Tibial nerve (tissue), 4 donors: Measurements from ENCODE around the gene HPSE2. TPM values are rescaled to one million over a fixed set of nuclear protein-coding genes. Genes with fewer than 3 reads are reported as not detected.
"Not testable (repeated sequence)": the region's sequence is repeated elsewhere in the genome, so short reads cannot be mapped to it uniquely, and the experiment has no call there.

Source experiments
- DNase-seq, 2 donors: peaks; one replicate each; pipeline ENCODE4 v3.0.0-alpha.2; 2019; ENCODE audit warnings: low spot score in 2 of 2
- H3K27ac ChIP-seq, 4 donors: fragments of 200-600 bp; sonication (generic) in 3 of 4; one replicate each; pipeline ENCODE4 v1.5.1; 2017 to 2019; ENCODE audit warnings: mild to moderate bottlenecking in 1 of 4
- H3K27me3 ChIP-seq, 2 donors: fragments of 200-600 bp; sonication (generic) in 1 of 2; one replicate each; pipeline versions ENCODE4 v1.5.1 to v1.6.0; 2017 to 2019
- H3K36me3 ChIP-seq, 3 donors: fragments of 200-600 bp; sonication (generic); one replicate each; pipeline ENCODE4 v1.5.1; 2018 to 2019
- H3K4me1 ChIP-seq, 4 donors: fragments of 200-600 bp; sonication (generic) in 3 of 4; one replicate each; pipeline ENCODE4 v1.5.1; 2017 to 2019
- H3K4me3 ChIP-seq, 4 donors: fragments of 200-600 bp; sonication (generic) in 3 of 4; one replicate each; pipeline ENCODE4 v1.5.1; 2017 to 2019; ENCODE audit warnings: mild to moderate bottlenecking in 1 of 4, moderate library complexity in 1 of 4
- H3K9me3 ChIP-seq, 4 donors: fragments of 200-600 bp; sonication (generic) in 3 of 4; one replicate each; pipeline ENCODE4 v1.5.1; 2017 to 2019
- EP300 ChIP-seq, 2 donors: sonication (generic); formaldehyde crosslinking; IDR thresholded peaks; one replicate each; pipeline ENCODE4 v1.6.1; 2017; ENCODE audit warnings: antibody characterized with exemption in 2 of 2, mild to moderate bottlenecking in 1 of 2
- POLR2A ChIP-seq, 2 donors: fragments of 450-650 bp; IDR thresholded peaks; one replicate each; pipeline ENCODE4 v1.6.1; 2017; ENCODE audit warnings: antibody characterized with exemption in 2 of 2, mild to moderate bottlenecking in 2 of 2, moderate library complexity in 2 of 2
- WGBS, 2 donors: methylation state at CpG; one replicate each; pipeline ENCODE4 v1.1.5; 2018; 5-methylcytosine and 5-hydroxymethylcytosine counted together
- total RNA-seq, 4 donors: library from RNA; depleted of rRNA; stranded (reverse); fragments of >200 nt; gene quantifications; one replicate each; pipeline ENCODE4 v1.1.0, GENCODE V29; 2016
- TF ChIP-seq, protein P1 (sequence below), 5 experiments: fragments of 200-600 bp in 3 of 5; fragments of 450-650 bp in 2 of 5; sonication (generic) in 3 of 5; IDR thresholded peaks; one replicate each; pipeline ENCODE4 v1.5.1; 2016 to 2019; ENCODE audit warnings: antibody characterized with exemption in 5 of 5, mild to moderate bottlenecking in 3 of 5, moderate library complexity in 2 of 5

Gene HPSE2
- total RNA-seq, 4 donors from 2014 or later: 0.63 TPM; not detected in 3

DNA sequence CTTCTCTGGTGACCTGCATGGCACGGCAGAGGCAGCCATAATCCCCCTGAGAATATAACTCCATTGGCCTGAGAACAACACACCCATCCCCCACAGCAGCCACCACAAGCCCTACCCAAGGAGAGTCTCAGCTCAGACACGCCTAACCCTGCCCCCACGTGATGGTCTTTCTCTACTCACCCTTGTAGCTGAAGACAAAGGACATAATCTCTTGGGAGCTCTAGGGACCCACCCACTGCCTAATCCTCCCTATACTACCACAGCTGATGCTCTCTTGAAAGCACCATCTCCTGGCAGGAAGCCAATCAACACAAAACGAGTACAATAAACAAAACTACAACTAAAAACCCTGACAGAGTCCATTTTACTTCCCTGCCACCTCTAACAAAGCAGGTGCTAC lies 30.7 kb upstream of the HPSE2 start:
- Histone ChIP-seq H3K4me3 (no peak overlapping the region), H3K27me3 (no peaks in the 10 kb centered on the region), H3K9me3 (peaks cover 0 to 30% (median 1%) of the 10 kb centered on the region in 4 donors), H3K36me3 (no peaks in the 10 kb centered on the region), H3K27ac (no peak overlapping the region), H3K4me1 (no peaks in the 10 kb centered on the region)
- 17 to 27% methylated on average over 4 of the region's 4 CpGs for WGBS, 2 donors
- TF ChIP-seq POLR2A (IDR thresholded peaks at IDR 0.05) (no peak), EP300 (IDR thresholded peaks at IDR 0.05) (no peak)
- TF ChIP-seq, protein P1, sequence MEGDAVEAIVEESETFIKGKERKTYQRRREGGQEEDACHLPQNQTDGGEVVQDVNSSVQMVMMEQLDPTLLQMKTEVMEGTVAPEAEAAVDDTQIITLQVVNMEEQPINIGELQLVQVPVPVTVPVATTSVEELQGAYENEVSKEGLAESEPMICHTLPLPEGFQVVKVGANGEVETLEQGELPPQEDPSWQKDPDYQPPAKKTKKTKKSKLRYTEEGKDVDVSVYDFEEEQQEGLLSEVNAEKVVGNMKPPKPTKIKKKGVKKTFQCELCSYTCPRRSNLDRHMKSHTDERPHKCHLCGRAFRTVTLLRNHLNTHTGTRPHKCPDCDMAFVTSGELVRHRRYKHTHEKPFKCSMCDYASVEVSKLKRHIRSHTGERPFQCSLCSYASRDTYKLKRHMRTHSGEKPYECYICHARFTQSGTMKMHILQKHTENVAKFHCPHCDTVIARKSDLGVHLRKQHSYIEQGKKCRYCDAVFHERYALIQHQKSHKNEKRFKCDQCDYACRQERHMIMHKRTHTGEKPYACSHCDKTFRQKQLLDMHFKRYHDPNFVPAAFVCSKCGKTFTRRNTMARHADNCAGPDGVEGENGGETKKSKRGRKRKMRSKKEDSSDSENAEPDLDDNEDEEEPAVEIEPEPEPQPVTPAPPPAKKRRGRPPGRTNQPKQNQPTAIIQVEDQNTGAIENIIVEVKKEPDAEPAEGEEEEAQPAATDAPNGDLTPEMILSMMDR (IDR thresholded peaks at IDR 0.05): no peak
- no peak for DNase-seq

DNA sequence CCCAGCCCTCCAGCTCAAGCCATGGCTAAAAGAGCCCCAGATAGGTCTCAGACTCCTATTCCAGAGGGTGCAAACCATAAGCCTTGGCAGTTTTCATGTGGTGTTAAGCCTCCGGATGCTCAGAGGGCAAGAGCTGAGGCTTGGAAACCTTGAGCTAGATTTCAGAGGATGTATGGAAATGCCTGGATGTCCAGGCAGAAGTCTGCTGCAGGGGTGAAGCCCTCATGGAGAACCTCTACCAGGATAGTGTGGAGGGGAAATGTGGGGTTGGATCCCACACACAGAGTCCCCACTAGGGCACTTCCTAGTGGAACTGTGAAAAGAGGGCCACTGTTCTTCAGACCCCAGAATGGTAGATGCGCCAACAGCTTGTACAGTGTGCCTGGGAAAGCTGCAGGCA lies 13.2 kb upstream of the HPSE2 start:
- no peaks in the 10 kb centered on the region for H3K36me3 ChIP-seq
- H3K4me1 ChIP-seq: no peaks in the 10 kb centered on the region
- no peak overlapping the region for H3K4me3 ChIP-seq
- peaks cover 0 to 4% of the 10 kb centered on the region in 2 donors for H3K27me3 ChIP-seq
- no peak for DNase-seq
- H3K27ac ChIP-seq: no peak overlapping the region
- TF ChIP-seq, protein P1 (IDR thresholded peaks at IDR 0.05): no peak
- TF ChIP-seq POLR2A (IDR thresholded peaks at IDR 0.05) (no peak), EP300 (IDR thresholded peaks at IDR 0.05) (no peak)
- 43 to 50% methylated on average over 2 of the region's 2 CpGs for WGBS, 2 donors
- H3K9me3 ChIP-seq: peaks cover 0 to 27% (median 0%) of the 10 kb centered on the region in 4 donors

DNA sequence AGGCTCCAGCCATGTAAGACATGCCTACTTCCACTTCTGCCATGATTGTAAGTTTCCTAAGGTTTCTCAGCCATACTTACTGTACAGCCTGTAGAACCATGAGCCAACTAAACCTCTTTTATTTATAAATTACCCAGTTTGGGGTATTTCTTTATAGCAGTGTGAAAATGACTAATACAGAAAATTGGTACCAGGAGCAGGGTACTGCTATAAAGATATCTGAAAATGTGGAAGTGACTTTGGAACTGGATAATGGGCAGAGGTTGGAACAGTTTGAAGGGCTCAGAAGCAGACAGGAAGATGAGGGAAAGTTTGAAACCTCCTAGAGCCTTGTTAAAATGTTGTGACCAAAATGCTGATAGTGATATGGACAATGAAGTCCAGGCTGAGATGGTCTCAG lies 12.2 kb upstream of the HPSE2 start:
- not testable (repeated sequence) for H3K27ac ChIP-seq, H3K36me3 ChIP-seq, H3K4me3 ChIP-seq

DNA sequence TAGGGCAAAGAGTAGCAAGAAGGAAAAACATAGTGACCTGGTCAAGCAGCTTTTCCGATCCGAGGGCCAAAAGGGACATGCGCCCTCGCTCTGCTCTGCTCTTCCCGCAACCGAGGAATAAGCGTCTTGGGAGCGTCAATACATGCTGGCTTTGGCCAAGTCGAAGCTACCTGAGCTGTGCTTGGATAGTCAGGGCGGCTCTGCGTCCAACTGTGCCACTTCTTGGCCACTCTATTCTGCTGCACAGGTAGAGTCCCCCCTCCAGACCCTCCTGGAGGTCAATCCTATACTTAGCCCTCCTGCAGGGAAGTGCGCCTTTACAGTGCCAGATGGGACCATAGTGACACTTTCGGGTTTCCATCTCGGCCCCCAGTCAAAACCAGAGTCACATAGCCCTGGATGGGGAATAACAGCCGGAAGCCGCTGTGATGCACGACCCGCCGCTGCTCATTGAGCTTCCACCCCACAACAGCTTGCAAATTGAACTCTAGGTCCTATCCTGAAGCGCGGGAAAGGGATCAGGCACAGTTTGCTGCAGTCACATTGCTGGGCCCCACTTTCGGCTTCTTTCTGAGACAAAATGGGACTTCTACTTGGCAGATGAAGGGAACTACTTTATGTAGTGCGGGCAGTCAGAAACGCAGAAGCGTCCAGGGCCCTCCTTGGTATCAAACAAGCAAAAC lies 1.1 kb upstream of the HPSE2 start:
- peaks cover 0 to 95% of the 10 kb centered on the region in 2 donors for H3K27me3 ChIP-seq
- TF ChIP-seq, protein P1 (IDR thresholded peaks at IDR 0.05): no peak
- TF ChIP-seq POLR2A (IDR thresholded peaks at IDR 0.05) (no peak), EP300 (IDR thresholded peaks at IDR 0.05) (no peak)
- peak overlapping the region in 1 of 4 donors; percentile 56 for H3K4me3 ChIP-seq
- no peak overlapping the region for H3K27ac ChIP-seq
- peaks cover 0 to 51% (median 20%) of the 10 kb centered on the region in 4 donors for H3K4me1 ChIP-seq
- no peak for DNase-seq
- 23% methylated on average over 25 of the region's 25 CpGs for WGBS, 2 donors
- H3K9me3 ChIP-seq: no peaks in the 10 kb centered on the region
- H3K36me3 ChIP-seq: no peaks in the 10 kb centered on the region

More for the DNA sequence above, 12.2 kb upstream of the HPSE2 start:
- not testable (repeated sequence) for H3K4me1 ChIP-seq, DNase-seq, H3K27me3 ChIP-seq
- H3K9me3 ChIP-seq: peaks cover 0 to 18% (median 0%) of the 10 kb centered on the region in 4 donors

DNA sequence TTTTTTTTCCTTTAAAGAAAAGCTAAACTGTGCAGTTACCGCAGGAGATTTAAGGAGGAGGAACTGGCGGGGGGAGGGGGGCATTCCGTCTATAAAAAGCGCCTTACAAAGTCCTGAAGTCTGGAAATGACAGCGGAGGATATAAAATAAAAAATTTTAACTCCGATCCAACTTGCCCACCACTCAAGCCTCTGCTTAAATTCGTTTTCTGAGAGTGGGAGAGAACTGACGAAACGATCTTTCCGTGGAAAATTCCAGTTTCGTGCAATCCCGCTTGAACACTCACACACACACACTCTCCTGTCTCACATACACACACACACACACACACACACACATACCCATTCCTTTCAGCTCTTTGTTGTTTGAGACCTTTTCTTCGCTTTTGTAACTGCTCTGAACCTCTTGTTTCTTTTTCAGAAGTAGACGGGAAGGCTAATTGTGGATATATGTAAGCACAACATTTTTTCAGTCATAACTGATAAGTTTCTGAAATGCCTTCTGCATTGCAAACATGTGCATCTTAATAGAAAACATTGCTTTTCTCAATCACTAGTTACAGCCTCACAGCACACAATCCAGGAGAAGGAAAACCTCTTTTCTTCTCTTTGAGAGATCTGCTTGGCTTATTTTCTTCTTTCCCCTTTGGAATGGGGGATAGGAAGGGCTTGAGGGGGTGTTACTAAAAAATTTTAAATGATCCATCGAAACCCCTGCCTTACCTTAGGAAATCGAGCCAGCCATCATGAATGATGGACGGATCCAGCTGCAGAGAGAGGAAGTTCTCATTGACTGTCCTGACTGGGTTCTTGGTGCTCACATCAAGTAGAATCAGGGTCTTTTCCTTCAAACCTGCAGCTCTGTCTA lies 628 bp downstream of the HPSE2 start:
- no peak overlapping the region for H3K27ac ChIP-seq
- H3K9me3 ChIP-seq: no peaks in the 10 kb centered on the region
- WGBS, 2 donors: 3 to 4% methylated on average over 17 of the region's 17 CpGs
- H3K27me3 ChIP-seq: peaks cover 0 to 96% of the 10 kb centered on the region in 2 donors
- no peak for DNase-seq
- no peaks in the 10 kb centered on the region for H3K36me3 ChIP-seq
- H3K4me1 ChIP-seq: peaks cover 0 to 51% (median 20%) of the 10 kb centered on the region in 4 donors
- TF ChIP-seq EP300 (IDR thresholded peaks at IDR 0.05) (no peak), POLR2A (IDR thresholded peaks at IDR 0.05) (no peak)
- TF ChIP-seq, protein P1 (IDR thresholded peaks at IDR 0.05): no peak
- peak overlapping the region in 3 of 4 donors; percentile 37 to 56 (median 49) for H3K4me3 ChIP-seq
